VCaP (cell line): ENCODE measurements around the gene CHI3L1.

Experiments
- H3K27ac ChIP-seq: fragments of 450-650 bp; 2 replicates; pipeline ENCODE4 v1.5.1; 2017
- TF ChIP-seq, protein P1 (sequence below): fragments of 450-650 bp; conservative IDR thresholded peaks from 2 replicates; pipeline ENCODE4 v1.5.1; 2017; ENCODE audit warnings: mild to moderate bottlenecking, moderate library complexity

The CHI3L1 gene

DNA sequence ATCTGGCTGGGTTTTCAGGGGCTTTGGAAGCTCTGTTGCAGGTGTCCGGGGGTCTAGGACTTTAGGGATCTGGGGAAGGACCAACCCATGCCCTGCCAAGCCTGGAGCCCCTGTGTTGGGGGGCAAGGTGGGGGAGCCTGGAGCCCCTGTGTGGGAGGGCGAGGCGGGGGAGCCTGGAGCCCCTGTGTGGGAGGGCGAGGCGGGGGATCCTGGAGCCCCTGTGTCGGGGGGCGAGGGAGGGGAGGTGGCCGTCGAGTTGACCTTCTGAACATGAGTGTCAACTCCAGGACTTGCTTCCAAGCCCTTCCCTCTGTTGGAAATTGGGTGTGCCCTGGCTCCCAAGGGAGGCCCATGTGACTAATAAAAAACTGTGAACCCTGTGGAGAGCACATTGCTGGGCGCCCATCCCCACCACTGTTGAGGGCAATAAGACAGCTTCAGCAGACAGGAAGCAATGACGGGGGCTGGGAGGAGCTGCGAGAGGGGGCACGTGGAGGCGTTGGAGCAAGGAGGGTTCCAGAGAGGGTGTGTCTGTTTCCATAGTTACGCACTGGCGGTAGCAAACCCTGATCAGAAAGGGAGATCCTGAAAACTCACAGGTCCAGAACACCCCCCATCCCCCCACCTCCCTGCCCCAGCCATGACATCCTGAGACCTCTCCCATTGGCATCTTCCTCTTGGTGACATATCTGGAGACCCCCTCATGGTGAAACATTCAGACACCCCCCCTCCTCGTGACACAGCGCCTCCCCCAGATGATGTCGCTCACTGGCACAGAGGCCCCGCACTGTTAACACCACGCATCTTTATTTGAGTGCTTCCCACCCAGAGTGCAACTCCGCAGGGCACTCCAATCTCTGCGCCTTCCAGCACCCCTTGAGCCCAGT lies 19.2 kb downstream of the CHI3L1 start:
- TF ChIP-seq, protein P1, sequence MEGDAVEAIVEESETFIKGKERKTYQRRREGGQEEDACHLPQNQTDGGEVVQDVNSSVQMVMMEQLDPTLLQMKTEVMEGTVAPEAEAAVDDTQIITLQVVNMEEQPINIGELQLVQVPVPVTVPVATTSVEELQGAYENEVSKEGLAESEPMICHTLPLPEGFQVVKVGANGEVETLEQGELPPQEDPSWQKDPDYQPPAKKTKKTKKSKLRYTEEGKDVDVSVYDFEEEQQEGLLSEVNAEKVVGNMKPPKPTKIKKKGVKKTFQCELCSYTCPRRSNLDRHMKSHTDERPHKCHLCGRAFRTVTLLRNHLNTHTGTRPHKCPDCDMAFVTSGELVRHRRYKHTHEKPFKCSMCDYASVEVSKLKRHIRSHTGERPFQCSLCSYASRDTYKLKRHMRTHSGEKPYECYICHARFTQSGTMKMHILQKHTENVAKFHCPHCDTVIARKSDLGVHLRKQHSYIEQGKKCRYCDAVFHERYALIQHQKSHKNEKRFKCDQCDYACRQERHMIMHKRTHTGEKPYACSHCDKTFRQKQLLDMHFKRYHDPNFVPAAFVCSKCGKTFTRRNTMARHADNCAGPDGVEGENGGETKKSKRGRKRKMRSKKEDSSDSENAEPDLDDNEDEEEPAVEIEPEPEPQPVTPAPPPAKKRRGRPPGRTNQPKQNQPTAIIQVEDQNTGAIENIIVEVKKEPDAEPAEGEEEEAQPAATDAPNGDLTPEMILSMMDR, result no peak
- H3K27ac ChIP-seq, result no peak overlapping the region

DNA sequence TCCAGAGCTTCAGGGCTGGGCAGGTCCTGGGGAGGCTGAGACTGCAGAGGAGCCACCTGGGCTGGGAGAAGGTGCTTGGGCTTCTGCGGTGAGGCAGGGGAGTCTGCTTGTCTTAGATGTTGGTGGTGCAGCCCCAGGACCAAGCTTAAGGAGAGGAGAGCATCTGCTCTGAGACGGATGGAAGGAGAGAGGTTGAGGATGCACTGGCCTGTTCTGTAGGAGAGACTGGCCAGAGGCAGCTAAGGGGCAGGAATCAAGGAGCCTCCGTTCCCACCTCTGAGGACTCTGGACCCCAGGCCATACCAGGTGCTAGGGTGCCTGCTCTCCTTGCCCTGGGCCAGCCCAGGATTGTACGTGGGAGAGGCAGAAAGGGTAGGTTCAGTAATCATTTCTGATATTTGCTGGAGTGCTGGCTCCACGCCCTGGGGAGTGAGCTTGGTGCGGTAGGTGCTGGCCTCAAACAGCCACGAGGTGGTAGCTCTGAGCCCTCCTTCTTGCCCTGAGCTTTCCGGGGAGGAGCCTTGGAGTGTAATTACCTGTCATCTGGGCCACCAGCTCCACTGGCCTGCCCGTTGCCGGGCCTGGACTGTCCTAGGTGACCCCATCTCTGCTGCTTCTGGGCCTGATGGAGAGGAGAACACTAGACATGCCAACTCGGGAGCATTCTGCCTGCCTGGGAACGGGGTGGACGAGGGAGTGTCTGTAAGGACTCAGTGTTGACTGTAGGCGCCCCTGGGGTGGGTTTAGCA lies 20.1 kb downstream of the CHI3L1 start:
- no peak overlapping the region for H3K27ac ChIP-seq
- TF ChIP-seq, protein P1, result no peak; the same call in 1 of the 2 replicates

- TF ChIP-seq, protein P1, result no peak
- no peak overlapping the region for H3K27ac ChIP-seq
Measured at GRCh38 chr1:203165800-203166161, 20.7 kb downstream of the CHI3L1 start.

- no peak overlapping the region for H3K27ac ChIP-seq
- TF ChIP-seq, protein P1, result no peak
Measured at GRCh38 chr1:203165101-203165799, 21.3 kb downstream of the CHI3L1 start.

GRCh38 chr1:203163891-203164635 lies 22.4 kb downstream of the CHI3L1 start:
- H3K27ac ChIP-seq, result no peak overlapping the region
- TF ChIP-seq, protein P1, result no peak

GRCh38 chr1:203162403-203162802 lies 24.1 kb downstream of the CHI3L1 start:
- H3K27ac ChIP-seq, result no peak overlapping the region
- TF ChIP-seq, protein P1, result no peak
